GM23248 (cell line): Measurements from ENCODE around the gene VPS36. TPM values are rescaled to one million over a fixed set of nuclear protein-coding genes. Genes with fewer than 3 reads are reported as not detected.
"Not testable (repeated sequence)": the region's sequence is repeated elsewhere in the genome, so short reads cannot be mapped to it uniquely, and the experiment has no call there.

Experiments used
- DNase-seq: peaks from one replicate; pipeline ENCODE4 v3.0.0-alpha.2; 2015
- H2AFZ ChIP-seq: fragments of 200-600 bp; sonication (generic); 2 replicates; pipeline ENCODE4 v1.6.1; 2016; ENCODE audit warnings: antibody characterized with exemption
- H3F3A ChIP-seq: fragments of 200-600 bp; sonication (generic); 2 replicates; pipeline ENCODE4 v1.6.1; 2016; ENCODE audit warnings: mild to moderate bottlenecking, antibody characterized with exemption, mixed run types; ENCODE audit not compliant: insufficient read depth
- H3K27ac ChIP-seq: fragments of 200-600 bp; sonication (generic); 2 replicates; pipeline ENCODE4 v1.5.1; 2016; ENCODE audit warnings: mild to moderate bottlenecking
- H3K27me3 ChIP-seq: fragments of 200-600 bp; sonication (generic); replicated peaks from 2 replicates; pipeline ENCODE4 v1.6.1; 2016; ENCODE audit warnings: mild to moderate bottlenecking; ENCODE audit not compliant: insufficient read depth
- H3K36me3 ChIP-seq: fragments of 200-600 bp; sonication (generic); 2 replicates; pipeline ENCODE4 v1.6.1; 2016; ENCODE audit warnings: low read depth, mild to moderate bottlenecking
- H3K4me1 ChIP-seq: fragments of 200-600 bp; sonication (generic); 2 replicates; pipeline ENCODE4 v1.6.1; 2016; ENCODE audit warnings: mild to moderate bottlenecking; ENCODE audit not compliant: insufficient read depth
- H3K4me2 ChIP-seq: fragments of 200-600 bp; sonication (generic); one replicate; pipeline ENCODE4 v1.6.1; 2016; ENCODE audit warnings: mild to moderate bottlenecking; ENCODE audit not compliant: unreplicated experiment
- H3K4me3 ChIP-seq: fragments of 200-600 bp; sonication (generic); 2 replicates; pipeline ENCODE4 v1.5.1; 2016; ENCODE audit warnings: mild to moderate bottlenecking
- H3K79me2 ChIP-seq: fragments of 200-600 bp; sonication (generic); 2 replicates; pipeline ENCODE4 v1.6.1; 2016; ENCODE audit warnings: mild to moderate bottlenecking; ENCODE audit not compliant: insufficient read depth
- H3K9ac ChIP-seq: fragments of 200-600 bp; sonication (generic); 2 replicates; pipeline ENCODE4 v1.6.1; 2016; ENCODE audit warnings: mild to moderate bottlenecking
- H3K9me2 ChIP-seq: fragments of 200-600 bp; sonication (generic); 2 replicates; pipeline ENCODE4 v1.6.1; 2016; ENCODE audit warnings: mixed run types, mild to moderate bottlenecking, moderate library complexity; ENCODE audit not compliant: insufficient read depth
- H3K9me3 ChIP-seq: fragments of 200-600 bp; sonication (generic); one replicate; pipeline ENCODE4 v1.6.1; 2017; ENCODE audit warnings: low read depth
- H4K20me1 ChIP-seq: fragments of 200-600 bp; sonication (generic); 2 replicates; pipeline ENCODE4 v1.6.0; 2016; ENCODE audit not compliant: insufficient read depth
- EZH2 ChIP-seq: fragments of 200-600 bp; sonication (generic); IDR thresholded peaks from 2 replicates; pipeline ENCODE4 v1.6.1; 2018; ENCODE audit warnings: antibody characterized with exemption, mild to moderate bottlenecking; ENCODE audit not compliant: insufficient read depth, poor library complexity, severe bottlenecking
- EZH2phosphoT487 ChIP-seq: fragments of 200-600 bp; sonication (generic); IDR thresholded peaks from 2 replicates; pipeline ENCODE4 v1.6.1; 2018; ENCODE audit warnings: antibody characterized with exemption, moderate library complexity, mild to moderate bottlenecking, low read depth; ENCODE audit not compliant: insufficient read depth
- WGBS, 2 experiments: methylation state at CpG; one replicate each; pipeline ENCODE4 v1.1.6; 2015 to 2017; ENCODE audit warnings: low lambda C conversion rate in 2 of 2, low coverage in 1 of 2; ENCODE audit errors: missing lambda C conversion rate in 2 of 2; 5-methylcytosine and 5-hydroxymethylcytosine counted together
- in situ Hi-C: fragments of 300-500 bp; cut with MboI; formaldehyde crosslinking; loops from 2 replicates; pipeline ENCODE4 v1.15.0; 2020
- polyA plus RNA-seq: library from polyadenylated mRNA; unstranded; fragments of >200 nt; fragmentation: Nextera tagmentation; extraction: Ambion mirVana; gene quantifications from 2 replicates; pipeline ENCODE4 v1.2.1, GENCODE V29; 2016
- small RNA-seq: library from RNA; depleted of rRNA; stranded (forward); fragments of <200 nt; gene quantifications from one replicate; pipeline ENCODE3, GENCODE V24; 2014; ENCODE audit warnings: low read depth, low replicate concordance
- total RNA-seq: library from RNA; depleted of rRNA; stranded (reverse); fragments of >200 nt; shearing (Covaris generic); gene quantifications from 2 replicates; pipeline ENCODE4 v1.2.3, GENCODE V29; 2014; rRNA removed

The VPS36 gene
- total and polyA plus RNA-seq, 2 experiments from 2014 or later: 34.7 to 42.6 TPM

DNA sequence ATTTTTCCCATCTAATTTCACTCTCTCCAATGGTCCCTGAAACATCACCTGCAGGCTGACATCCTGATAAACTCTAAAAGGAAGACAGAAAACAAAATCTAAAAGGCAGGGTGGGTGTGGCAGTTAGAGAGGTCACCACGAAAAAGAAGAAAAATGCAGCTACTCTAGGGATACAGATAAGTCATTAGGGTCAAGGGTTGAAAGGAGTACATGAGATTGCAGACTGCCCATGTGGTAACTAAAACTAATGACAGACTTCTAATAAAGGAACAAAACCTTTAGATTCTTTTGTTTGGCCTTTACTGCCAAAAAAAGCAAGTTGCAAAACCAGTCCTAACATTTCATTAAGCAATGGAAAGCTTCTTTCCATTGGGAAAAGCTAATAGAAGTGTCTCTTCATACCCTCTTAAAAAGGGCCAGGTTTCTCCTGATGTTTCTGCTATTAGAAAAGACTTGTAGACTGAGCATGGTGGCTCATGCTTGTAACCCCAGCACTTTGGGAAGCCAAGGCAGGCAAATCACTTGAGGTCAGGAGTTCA, 75.5 kb downstream of the VPS36 start:
- no peaks in the 10 kb centered on the region for H3K27me3 ChIP-seq
- no peak overlapping the region for H3K27ac ChIP-seq
- no peak overlapping the region for H2AFZ ChIP-seq
- in situ Hi-C loops: no loop called here
- 0 out of 2 replicates have a peak, but pooled peaks cover 4% of the 10 kb centered on the region for H3K36me3 ChIP-seq
- DNase-seq: no peak
- H3K4me1 ChIP-seq: peaks cover 25% of the 10 kb centered on the region
- H3F3A ChIP-seq: 0 out of 2 replicates have a peak, but pooled peaks cover 9% of the 10 kb centered on the region
- no peaks in the 10 kb centered on the region for H3K9me2 ChIP-seq
- H3K4me3 ChIP-seq: no peak overlapping the region
- no peaks in the 10 kb centered on the region for H3K79me2 ChIP-seq
- no peak overlapping the region for H3K4me2 ChIP-seq
- no peaks in the 10 kb centered on the region for H4K20me1 ChIP-seq
- TF ChIP-seq EZH2 (no peak), EZH2phosphoT487 (no peak)
- WGBS, 2 experiments: 28 to 33% methylated on average over 1 of the region's 1 CpG
- no peak overlapping the region for H3K9ac ChIP-seq
- no peaks in the 10 kb centered on the region for H3K9me3 ChIP-seq

- TF ChIP-seq EZH2phosphoT487 (no peak), EZH2 (no peak)
- Histone ChIP-seq H3K36me3 (0 out of 2 replicates have a peak, but pooled peaks cover 4% of the 10 kb centered on the region), H3K27ac (no peak overlapping the region), H4K20me1 (no peaks in the 10 kb centered on the region), H3K27me3 (no peaks in the 10 kb centered on the region), H3K79me2 (no peaks in the 10 kb centered on the region), H3K4me3 (no peak overlapping the region), H3K4me2 (no peak overlapping the region), H3K9me3 (no peaks in the 10 kb centered on the region), H2AFZ (no peak overlapping the region), H3K9me2 (no peaks in the 10 kb centered on the region), H3K4me1 (peaks cover 25% of the 10 kb centered on the region), H3F3A (0 out of 2 replicates have a peak, but pooled peaks cover 9% of the 10 kb centered on the region), H3K9ac (no peak overlapping the region)
- in situ Hi-C loops: no loop called here
- WGBS, 2 experiments: 95 to 99% methylated on average over 4 of the region's 4 CpGs
- no peak for DNase-seq
Measured at GRCh38 chr13:52374389-52374788, 76.0 kb downstream of the VPS36 start.

DNA sequence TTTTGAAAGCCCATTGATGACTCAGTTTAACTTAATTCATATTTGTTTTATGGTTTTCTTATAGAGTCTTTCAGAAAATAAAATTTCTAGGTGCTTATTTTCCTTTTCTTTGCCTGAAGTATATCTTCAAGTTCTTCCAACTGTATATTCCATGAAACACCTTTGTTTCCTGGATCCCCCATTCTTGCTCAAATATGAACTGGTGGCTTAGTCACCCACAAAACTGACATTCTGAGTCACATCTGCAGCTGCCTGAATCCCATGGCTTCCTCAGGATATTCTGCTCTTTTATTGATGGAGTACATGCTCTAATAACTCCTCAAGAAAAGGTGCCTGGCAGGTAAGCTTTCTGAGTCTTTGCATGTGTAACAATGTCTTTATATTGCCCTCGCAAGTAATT, 77.2 kb downstream of the VPS36 start:
- DNase-seq: peak; percentile 44
- in situ Hi-C loops, H3K4me2 ChIP-seq, H4K20me1 ChIP-seq, H3K4me3 ChIP-seq, H3K27ac ChIP-seq, H3K79me2 ChIP-seq, H3K9me2 ChIP-seq, H3K9me3 ChIP-seq, H3K27me3 ChIP-seq, H3F3A ChIP-seq, H3K9ac ChIP-seq, H3K36me3 ChIP-seq, H2AFZ ChIP-seq: not testable (repeated sequence)
- H3K4me1 ChIP-seq: peaks cover 25% of the 10 kb centered on the region
- 93 to 100% methylated on average over 1 of the region's 1 CpG for WGBS, 2 experiments

DNA sequence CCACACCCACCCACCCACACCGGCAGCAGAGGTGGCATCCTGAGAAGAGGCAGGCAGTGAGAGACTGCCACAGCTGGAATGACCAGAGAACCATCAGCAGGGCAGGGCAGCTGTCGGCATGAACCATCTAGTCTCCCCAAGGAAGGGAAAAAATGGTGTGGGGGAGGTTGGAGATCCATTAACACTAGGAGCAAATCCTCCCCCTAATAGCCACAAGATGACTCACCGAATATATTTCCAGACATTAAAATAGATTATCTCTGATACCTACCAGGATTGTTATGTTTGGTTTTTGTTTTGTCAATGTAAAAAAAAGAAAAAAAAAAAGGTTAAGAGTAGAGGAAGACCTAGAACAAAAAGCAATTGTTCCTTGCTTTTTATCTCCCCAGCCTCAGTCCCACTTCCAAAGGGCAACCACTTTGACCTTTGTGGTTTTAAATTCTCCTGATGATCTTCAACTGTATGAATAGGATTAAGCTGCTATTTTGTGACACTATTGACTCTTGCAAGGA, 78.6 kb downstream of the VPS36 start:
- no peak overlapping the region for H3K9ac ChIP-seq
- no peak overlapping the region for H3K27ac ChIP-seq
- H3K9me2 ChIP-seq: no peaks in the 10 kb centered on the region
- in situ Hi-C loops: no loop called here
- H3K79me2 ChIP-seq: no peaks in the 10 kb centered on the region
- H3F3A ChIP-seq: 0 out of 2 replicates have a peak, but pooled peaks cover 9% of the 10 kb centered on the region
- H3K4me1 ChIP-seq: peaks cover 25% of the 10 kb centered on the region
- no peak for TF ChIP-seq EZH2
- TF ChIP-seq EZH2phosphoT487: no peak
- H3K9me3 ChIP-seq: no peaks in the 10 kb centered on the region
- H4K20me1 ChIP-seq: no peaks in the 10 kb centered on the region
- H3K4me3 ChIP-seq: no peak overlapping the region
- no peak overlapping the region for H2AFZ ChIP-seq
- 0 out of 2 replicates have a peak, but pooled peaks cover 4% of the 10 kb centered on the region for H3K36me3 ChIP-seq
- H3K27me3 ChIP-seq: no peaks in the 10 kb centered on the region
- peak; percentile 64 for DNase-seq
- 12 to 15% methylated on average over 3 of the region's 3 CpGs for WGBS, 2 experiments
- peak overlapping the region; percentile 53 for H3K4me2 ChIP-seq

GRCh38 chr13:52366291-52366690, 84.1 kb downstream of the VPS36 start:
- Histone ChIP-seq H4K20me1 (no peaks in the 10 kb centered on the region), H3K9me2 (no peaks in the 10 kb centered on the region), H3K9ac (no peak overlapping the region), H3K9me3 (no peaks in the 10 kb centered on the region), H3K4me3 (no peak overlapping the region), H3K27ac (no peak overlapping the region), H3K79me2 (no peaks in the 10 kb centered on the region), H2AFZ (no peak overlapping the region), H3K4me2 (no peak overlapping the region), H3K36me3 (no peaks in the 10 kb centered on the region), H3K27me3 (no peaks in the 10 kb centered on the region), H3F3A (no peaks in the 10 kb centered on the region), H3K4me1 (peaks cover 4% of the 10 kb centered on the region; the same call in 1 of the 2 replicates)
- 96 to 97% methylated on average over 4 of the region's 4 CpGs for WGBS, 2 experiments
- TF ChIP-seq EZH2 (no peak), EZH2phosphoT487 (no peak)
- in situ Hi-C loops: no loop called here
- DNase-seq: no peak

Small RNAs within 50 kb of the gene (small RNA-seq; reads per million reads assigned to genes)
- gene RNY4P24: not detected

Other genes starting within 250 kb of the VPS36 start
- 11.4 and 11.6 TPM in 2 replicates for gene THSD1, start 44.5 kb downstream of the VPS36 start, total RNA-seq
- gene THSD1, start 44.5 kb downstream of the VPS36 start, polyA plus RNA-seq: 11.5 and 12.0 TPM in 2 replicates
- 24.2 and 25.2 TPM in 2 replicates for gene CKAP2, start 4.8 kb upstream of the VPS36 start, total RNA-seq
- gene CKAP2, start 4.8 kb upstream of the VPS36 start, polyA plus RNA-seq: 34.4 and 37.6 TPM in 2 replicates
- gene HNRNPA1L2, start 191.8 kb upstream of the VPS36 start, total RNA-seq: 1.2 and 1.9 TPM in 2 replicates
- gene HNRNPA1L2, start 191.8 kb upstream of the VPS36 start, polyA plus RNA-seq: 5.7 and 8.5 TPM in 2 replicates
- 29.4 and 49.2 TPM in 2 replicates for gene SUGT1, start 202.2 kb upstream of the VPS36 start, total RNA-seq
- 77.2 and 78.8 TPM in 2 replicates for gene SUGT1, start 202.2 kb upstream of the VPS36 start, polyA plus RNA-seq